LoVo (cell line): ENCODE results near the gene PPIP5K2.
"Not testable (repeated sequence)": the region's sequence is repeated elsewhere in the genome, so short reads cannot be mapped to it uniquely, and the experiment has no call there.

Source experiments
- DNase-seq: peaks from one replicate; pipeline ENCODE4 v3.0.0-alpha.2; 2016; ENCODE audit warnings: low spot score

PPIP5K2 gene

GRCh38 chr5:103208460-103208859 is 88.4 kb downstream of the PPIP5K2 start:
- DNase-seq = no peak

- no peak for DNase-seq
These were observed 89.0 kb downstream of the PPIP5K2 start for GRCh38 chr5:103209065-103209464.

- no peak for DNase-seq
These were observed 90.9 kb downstream of the PPIP5K2 start for GRCh38 chr5:103210952-103211351.

- DNase-seq = no peak
These were observed 91.8 kb downstream of the PPIP5K2 start for GRCh38 chr5:103211576-103212561.

GRCh38 chr5:103216137-103216536 is 96.0 kb downstream of the PPIP5K2 start:
- no peak for DNase-seq

- no peak for DNase-seq
These were observed 96.6 kb downstream of the PPIP5K2 start for GRCh38 chr5:103216697-103217096.

GRCh38 chr5:103217101-103217500 is 97.0 kb downstream of the PPIP5K2 start:
- no peak for DNase-seq

GRCh38 chr5:103218164-103218563 is 98.1 kb downstream of the PPIP5K2 start:
- no peak for DNase-seq

GRCh38 chr5:103219074-103219473 is 99.0 kb downstream of the PPIP5K2 start:
- not testable (repeated sequence) for DNase-seq

- DNase-seq = no peak
These were observed 103.2 kb downstream of the PPIP5K2 start for GRCh38 chr5:103223031-103223955.

GRCh38 chr5:103224118-103224893 is 104.2 kb downstream of the PPIP5K2 start:
- DNase-seq = peak; percentile 72

- DNase-seq = no peak
These were observed 104.8 kb downstream of the PPIP5K2 start for GRCh38 chr5:103224894-103225246.

GRCh38 chr5:103228061-103228460 is 108.0 kb downstream of the PPIP5K2 start:
- no peak for DNase-seq

GRCh38 chr5:103228588-103228987 is 108.5 kb downstream of the PPIP5K2 start:
- no peak for DNase-seq

- peak; percentile 46 for DNase-seq
These were observed 112.4 kb downstream of the PPIP5K2 start for GRCh38 chr5:103232393-103232999.

- DNase-seq = no peak
These were observed 114.3 kb downstream of the PPIP5K2 start for GRCh38 chr5:103234239-103234975.

GRCh38 chr5:103235891-103236290 is 115.8 kb downstream of the PPIP5K2 start:
- DNase-seq = no peak

- DNase-seq = no peak
These were observed 117.7 kb downstream of the PPIP5K2 start for GRCh38 chr5:103237778-103238177.

- DNase-seq = no peak
These were observed 123.6 kb downstream of the PPIP5K2 start for GRCh38 chr5:103243665-103244064.

- no peak for DNase-seq
These were observed 124.3 kb downstream of the PPIP5K2 start for GRCh38 chr5:103244398-103244797.

- DNase-seq = no peak
These were observed 125.7 kb downstream of the PPIP5K2 start for GRCh38 chr5:103245761-103246160.
